Coronary artery (tissue), 2 donors: ENCODE results near the gene CPNE7.

ENCODE experiments used
- DNase-seq: peaks from one replicate; pipeline ENCODE4 v3.0.0-alpha.2; 2017; ENCODE audit warnings: low spot score
- H3K27ac ChIP-seq, 2 donors: fragments of 200-600 bp; sonication (generic); one replicate each; pipeline ENCODE4 v1.5.1; 2016 to 2019
- H3K4me3 ChIP-seq: fragments of 200-600 bp; sonication (generic); 2 replicates; pipeline ENCODE4 v1.5.1; 2016; ENCODE audit warnings: mild to moderate bottlenecking, moderate library complexity
- TF ChIP-seq, protein P1 (sequence below): fragments of 200-600 bp; sonication (generic); IDR thresholded peaks from one replicate; pipeline ENCODE4 v1.5.1; 2019; ENCODE audit warnings: antibody characterized with exemption

CPNE7 gene

DNA sequence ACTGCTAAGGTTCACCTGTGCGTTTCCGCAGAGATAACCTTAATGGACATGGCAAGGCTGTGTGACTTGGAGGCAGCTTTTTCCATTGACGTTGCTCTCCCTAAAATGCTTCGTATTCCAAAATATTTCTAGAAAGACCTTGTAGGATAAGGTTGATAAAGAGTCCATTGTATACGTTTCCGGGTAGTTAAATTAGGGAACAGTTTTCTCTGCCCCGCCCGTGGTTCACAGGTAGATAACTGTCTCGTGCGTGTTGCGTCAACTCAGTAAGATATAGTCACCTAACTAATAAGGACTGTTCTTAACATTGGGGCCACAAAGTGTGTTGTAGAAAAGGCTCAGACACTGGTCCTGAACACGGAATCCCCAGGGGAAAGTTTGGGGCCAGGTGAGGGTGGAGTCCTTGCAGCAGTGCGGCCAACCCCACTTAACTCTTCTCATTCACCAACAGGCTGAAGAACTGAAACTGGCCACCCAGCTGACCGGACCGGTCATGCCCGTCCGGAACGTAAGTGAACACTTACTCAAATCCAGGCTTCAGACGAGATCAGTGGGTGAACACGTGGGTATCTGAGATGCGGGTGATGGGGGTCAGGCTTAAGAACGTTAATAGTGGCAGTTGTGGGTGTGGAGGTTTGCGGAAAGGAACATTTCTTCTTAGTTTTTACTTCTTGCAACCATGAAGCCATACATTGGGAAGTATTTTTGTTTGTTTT lies 13.5 kb upstream of the CPNE7 start:
- TF ChIP-seq, protein P1, sequence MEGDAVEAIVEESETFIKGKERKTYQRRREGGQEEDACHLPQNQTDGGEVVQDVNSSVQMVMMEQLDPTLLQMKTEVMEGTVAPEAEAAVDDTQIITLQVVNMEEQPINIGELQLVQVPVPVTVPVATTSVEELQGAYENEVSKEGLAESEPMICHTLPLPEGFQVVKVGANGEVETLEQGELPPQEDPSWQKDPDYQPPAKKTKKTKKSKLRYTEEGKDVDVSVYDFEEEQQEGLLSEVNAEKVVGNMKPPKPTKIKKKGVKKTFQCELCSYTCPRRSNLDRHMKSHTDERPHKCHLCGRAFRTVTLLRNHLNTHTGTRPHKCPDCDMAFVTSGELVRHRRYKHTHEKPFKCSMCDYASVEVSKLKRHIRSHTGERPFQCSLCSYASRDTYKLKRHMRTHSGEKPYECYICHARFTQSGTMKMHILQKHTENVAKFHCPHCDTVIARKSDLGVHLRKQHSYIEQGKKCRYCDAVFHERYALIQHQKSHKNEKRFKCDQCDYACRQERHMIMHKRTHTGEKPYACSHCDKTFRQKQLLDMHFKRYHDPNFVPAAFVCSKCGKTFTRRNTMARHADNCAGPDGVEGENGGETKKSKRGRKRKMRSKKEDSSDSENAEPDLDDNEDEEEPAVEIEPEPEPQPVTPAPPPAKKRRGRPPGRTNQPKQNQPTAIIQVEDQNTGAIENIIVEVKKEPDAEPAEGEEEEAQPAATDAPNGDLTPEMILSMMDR, result no peak
- H3K4me3 ChIP-seq, result peak overlapping the region; percentile 97
- DNase-seq, result peak; percentile 71
- H3K27ac ChIP-seq, result peak overlapping the region; percentile 89 to 97

DNA sequence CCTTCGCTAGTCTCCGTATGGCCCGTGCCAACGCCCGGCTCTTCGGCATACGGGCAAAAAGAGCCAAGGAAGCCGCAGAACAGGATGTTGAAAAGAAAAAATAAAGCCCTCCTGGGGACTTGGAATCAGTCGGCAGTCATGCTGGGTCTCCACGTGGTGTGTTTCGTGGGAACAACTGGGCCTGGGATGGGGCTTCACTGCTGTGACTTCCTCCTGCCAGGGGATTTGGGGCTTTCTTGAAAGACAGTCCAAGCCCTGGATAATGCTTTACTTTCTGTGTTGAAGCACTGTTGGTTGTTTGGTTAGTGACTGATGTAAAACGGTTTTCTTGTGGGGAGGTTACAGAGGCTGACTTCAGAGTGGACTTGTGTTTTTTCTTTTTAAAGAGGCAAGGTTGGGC lies 12.6 kb upstream of the CPNE7 start:
- Histone ChIP-seq H3K27ac (no peak overlapping the region), H3K4me3 (no peak overlapping the region)
- DNase-seq, result no peak
- TF ChIP-seq, protein P1, result no peak

DNA sequence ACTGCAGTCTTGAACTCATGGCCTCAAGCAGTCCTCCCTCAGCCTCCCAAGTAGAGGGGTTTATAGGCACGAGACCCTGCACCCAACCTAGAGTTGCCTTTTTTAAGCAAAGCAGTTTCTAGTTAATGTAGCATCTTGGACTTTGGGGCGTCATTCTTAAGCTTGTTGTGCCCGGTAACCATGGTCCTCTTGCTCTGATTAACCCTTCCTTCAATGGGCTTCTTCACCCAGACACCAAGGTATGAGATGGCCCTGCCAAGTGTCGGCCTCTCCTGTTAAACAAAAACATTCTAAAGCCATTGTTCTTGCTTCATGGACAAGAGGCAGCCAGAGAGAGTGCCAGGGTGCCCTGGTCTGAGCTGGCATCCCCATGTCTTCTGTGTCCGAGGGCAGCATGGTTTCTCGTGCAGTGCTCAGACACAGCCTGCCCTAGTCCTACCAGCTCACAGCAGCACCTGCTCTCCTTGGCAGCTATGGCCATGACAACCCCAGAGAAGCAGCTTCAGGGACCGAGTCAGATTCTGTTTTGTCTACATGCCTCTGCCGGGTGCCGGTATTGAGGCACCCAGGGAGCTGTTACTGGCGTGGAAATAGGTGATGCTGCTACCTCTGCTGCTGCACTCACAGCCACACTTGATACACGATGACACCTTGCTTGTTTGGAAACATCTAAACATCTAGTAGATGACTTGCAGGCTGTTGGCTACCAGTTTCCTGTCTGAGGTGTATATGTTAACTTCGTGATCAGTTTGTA lies 11.7 kb upstream of the CPNE7 start:
- Histone ChIP-seq H3K27ac (no peak overlapping the region), H3K4me3 (no peak overlapping the region)
- no peak for DNase-seq
- TF ChIP-seq, protein P1, result no peak

DNA sequence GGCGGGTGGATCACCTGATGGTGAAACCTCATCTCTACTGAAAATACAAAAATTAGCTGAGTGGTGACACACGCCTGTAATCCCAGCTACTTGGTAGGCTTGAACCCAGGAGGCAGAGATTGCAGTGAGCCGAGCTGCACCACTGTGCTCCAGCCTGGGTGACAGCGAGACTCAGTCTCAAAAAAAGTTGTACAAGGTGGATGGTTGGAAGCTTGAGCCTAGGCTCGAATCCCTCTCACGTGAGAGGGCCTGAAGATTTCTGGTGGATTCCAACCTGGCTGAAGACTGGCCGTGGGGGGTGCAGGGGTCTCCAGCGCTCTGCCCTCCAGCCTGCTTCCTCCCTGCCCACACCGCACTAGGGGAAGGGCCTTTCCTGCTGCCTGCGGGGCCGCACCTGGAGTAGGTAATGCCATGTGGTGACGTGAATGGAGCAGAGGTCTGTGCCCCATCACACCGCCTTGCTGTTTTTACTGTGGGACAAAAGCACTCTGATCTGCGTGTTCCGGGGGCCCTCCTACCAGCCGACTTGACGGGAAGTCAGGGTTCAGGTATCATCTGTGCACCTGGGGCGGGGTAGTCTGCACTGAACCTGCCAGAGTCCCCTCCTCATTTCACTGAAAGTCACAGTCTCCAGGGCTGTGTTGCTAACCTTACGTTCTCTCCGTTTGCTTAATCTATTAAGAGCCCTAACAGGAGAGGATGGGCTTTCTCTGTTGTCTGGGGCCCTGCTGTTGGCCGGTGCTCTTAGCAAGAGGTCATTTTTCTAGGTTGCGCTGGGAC lies 10.9 kb upstream of the CPNE7 start:
- H3K4me3 ChIP-seq, result peak overlapping the region; percentile 48
- no peak overlapping the region for H3K27ac ChIP-seq
- TF ChIP-seq, protein P1, result no peak
- DNase-seq, result peak; percentile 71

DNA sequence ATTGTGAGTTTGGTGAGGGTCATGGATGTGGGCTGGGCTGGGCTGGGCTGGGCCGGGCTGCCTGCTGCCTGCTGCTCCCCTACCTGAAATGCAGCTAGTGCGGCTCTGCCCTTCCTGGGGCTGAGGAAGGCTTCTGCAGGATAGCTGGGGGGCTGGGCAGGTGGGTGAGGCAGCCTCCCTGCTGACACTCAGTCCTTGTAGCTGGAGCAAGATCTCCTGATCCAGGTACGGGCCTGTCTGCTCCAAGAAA lies 10.4 kb upstream of the CPNE7 start:
- TF ChIP-seq, protein P1, result no peak
- Histone ChIP-seq H3K4me3 (peak overlapping the region; percentile 48), H3K27ac (no peak overlapping the region)
- DNase-seq, result no peak

DNA sequence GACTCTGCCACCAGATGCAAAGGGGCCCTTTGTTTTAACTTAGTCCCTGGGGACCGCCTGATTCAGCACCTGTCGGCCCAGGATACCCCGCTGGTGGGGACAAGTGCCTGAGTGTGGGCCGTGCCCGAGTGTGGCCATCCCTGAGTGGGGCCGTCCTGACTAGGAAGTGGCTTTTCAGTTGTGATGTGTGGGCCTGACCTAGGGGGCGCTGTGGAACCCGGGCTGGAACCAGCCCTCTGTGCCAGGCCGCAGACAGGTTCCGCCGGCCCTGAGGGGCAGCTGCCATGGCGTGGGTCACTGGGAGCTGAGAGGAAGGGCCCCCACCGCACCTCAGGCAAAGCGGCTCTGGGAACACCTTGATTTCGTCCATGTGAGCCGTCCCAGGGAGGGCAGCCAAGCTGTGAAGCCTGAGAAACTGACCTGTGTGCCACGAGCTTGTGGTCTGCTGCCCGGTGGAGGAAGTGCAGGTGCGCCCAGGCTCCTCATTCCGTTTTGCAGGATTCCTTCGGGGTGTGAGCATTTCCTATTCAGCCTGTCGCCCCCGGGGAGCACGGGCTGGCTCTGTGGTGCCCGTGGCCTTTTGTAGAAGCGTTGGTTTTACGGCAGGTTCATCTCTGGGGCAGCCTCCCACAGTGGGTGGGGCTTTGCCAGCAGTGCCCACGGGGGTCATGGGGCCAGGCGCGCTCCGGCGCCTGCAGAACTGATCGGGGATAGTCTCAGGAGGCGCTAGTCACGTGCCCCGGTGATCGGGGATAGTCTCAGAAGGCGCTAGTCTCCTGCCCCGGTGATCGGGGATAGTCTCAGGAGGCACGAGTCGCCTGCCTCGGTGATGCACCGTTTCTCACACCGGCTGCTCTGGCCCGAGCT lies 9.8 kb upstream of the CPNE7 start:
- DNase-seq, result peak; percentile 76
- Histone ChIP-seq H3K4me3 (peak overlapping the region; percentile 48), H3K27ac (peak overlapping the region in 1 of 2 donors; percentile 42)
- TF ChIP-seq, protein P1, result peak; percentile 37
